Esophagus muscularis mucosa (tissue), 4 donors: ENCODE results near the gene ADRA2C. TPM values are rescaled to one million over a fixed set of nuclear protein-coding genes. Genes with fewer than 3 reads are reported as not detected.

Source experiments
- DNase-seq: peaks from one replicate; pipeline ENCODE4 v3.0.0-alpha.2; 2017; ENCODE audit errors: extremely low spot score
- H3K27ac ChIP-seq, 4 donors: fragments of 200-600 bp; sonication (generic); replicated peaks in 1 of 4; 1 replicate in 3 of 4; 2 replicates in 1 of 4; pipeline ENCODE4 v1.5.1; 2016 to 2019; ENCODE audit warnings: mild to moderate bottlenecking in 1 of 4
- H3K27me3 ChIP-seq, 4 donors: fragments of 200-600 bp; sonication (generic); one replicate each; pipeline versions ENCODE4 v1.5.1 to v1.6.0; 2016 to 2019
- H3K36me3 ChIP-seq, 4 donors: fragments of 200-600 bp; sonication (generic); one replicate each; pipeline ENCODE4 v1.5.1; 2016 to 2019
- H3K4me1 ChIP-seq, 4 donors: fragments of 200-600 bp; sonication (generic); one replicate each; pipeline ENCODE4 v1.5.1; 2016 to 2019
- H3K4me3 ChIP-seq, 4 donors: fragments of 200-600 bp; sonication (generic); 1 replicate in 2 of 4; 2 replicates in 2 of 4; pipeline ENCODE4 v1.5.1; 2016 to 2019; ENCODE audit warnings: mild to moderate bottlenecking in 4 of 4, moderate library complexity in 1 of 4
- H3K9me3 ChIP-seq, 4 donors: fragments of 200-600 bp; sonication (generic); 1 replicate in 3 of 4; 2 replicates in 1 of 4; pipeline ENCODE4 v1.5.1; 2016 to 2019
- CTCF ChIP-seq, 3 experiments: fragments of 200-600 bp in 2 of 3; fragments of 450-650 bp in 1 of 3; sonication (generic) in 2 of 3; IDR thresholded peaks; one replicate each; pipeline ENCODE4 v1.5.1; 2017 to 2019; ENCODE audit warnings: antibody characterized with exemption in 3 of 3, mild to moderate bottlenecking in 2 of 3, moderate library complexity in 1 of 3
- EP300 ChIP-seq: sonication (generic); formaldehyde crosslinking; IDR thresholded peaks from one replicate; pipeline ENCODE4 v1.6.1; 2017; ENCODE audit warnings: antibody characterized with exemption
- POLR2A ChIP-seq: fragments of 450-650 bp; IDR thresholded peaks from one replicate; pipeline ENCODE4 v1.6.1; 2017; ENCODE audit warnings: antibody characterized with exemption, moderate library complexity, mild to moderate bottlenecking, low read depth
- POLR2AphosphoS5 ChIP-seq, 2 donors: sonication (generic); formaldehyde crosslinking; IDR thresholded peaks; one replicate each; pipeline ENCODE4 v1.6.1; 2017; ENCODE audit warnings: antibody characterized with exemption in 2 of 2
- WGBS: methylation state at CpG from one replicate; pipeline ENCODE4 v1.1.5; 2018; 5-methylcytosine and 5-hydroxymethylcytosine counted together
- intact Hi-C: fragments of 100-400 bp; cut with DNase I; formaldehyde crosslinking; loops from one replicate; pipeline ENCODE4 v1.15.1; 2023
- total RNA-seq, 4 donors: library from RNA; depleted of rRNA; stranded (reverse); fragments of >200 nt; gene quantifications; one replicate each; pipeline versions ENCODE4 v1.1.0 to v1.2.1, GENCODE V29; 2016

The ADRA2C gene
- total RNA-seq, 4 donors from 2014 or later = 2.9 to 10.3 (median 8.4) TPM

- TF ChIP-seq EP300 = no peak
- no peak for TF ChIP-seq CTCF (IDR thresholded peaks at IDR 0.05)
- no peak for TF ChIP-seq POLR2AphosphoS5 (IDR thresholded peaks at IDR 0.05)
- no peak for TF ChIP-seq POLR2A
- no peak for DNase-seq
- intact Hi-C loops = no loop called here
- WGBS = 82% methylated on average over 7 of the region's 8 CpGs
- H3K36me3 ChIP-seq = no peaks in the 10 kb centered on the region
- no peak overlapping the region for H3K27ac ChIP-seq
- no peaks in the 10 kb centered on the region for H3K4me1 ChIP-seq
- H3K4me3 ChIP-seq = no peak overlapping the region
- peaks cover 0 to 72% (median 0%) of the 10 kb centered on the region in 4 donors for H3K27me3 ChIP-seq
- H3K9me3 ChIP-seq = peaks cover 0 to 11% (median 7%) of the 10 kb centered on the region in 4 donors
These were observed 35.3 kb downstream of the ADRA2C start for GRCh38 chr4:3801521-3801920.

GRCh38 chr4:3801931-3802550 lies 35.9 kb downstream of the ADRA2C start:
- Histone ChIP-seq H3K27ac (no peak overlapping the region), H3K4me3 (no peak overlapping the region), H3K36me3 (no peaks in the 10 kb centered on the region), H3K27me3 (peaks cover 0 to 77% (median 0%) of the 10 kb centered on the region in 4 donors), H3K9me3 (peaks cover 0 to 6% (median 2%) of the 10 kb centered on the region in 4 donors), H3K4me1 (no peaks in the 10 kb centered on the region)
- intact Hi-C loops = no loop called here
- DNase-seq = no peak
- 60% methylated on average over 11 of the region's 15 CpGs for WGBS
- TF ChIP-seq POLR2A (no peak), POLR2AphosphoS5 (IDR thresholded peaks at IDR 0.05) (no peak), CTCF (IDR thresholded peaks at IDR 0.05) (no peak), EP300 (no peak)

- H3K9me3 ChIP-seq = no peaks in the 10 kb centered on the region
- intact Hi-C loops = no loop called here
- no peak overlapping the region for H3K27ac ChIP-seq
- DNase-seq = no peak
- TF ChIP-seq POLR2A = no peak
- no peak for TF ChIP-seq POLR2AphosphoS5 (IDR thresholded peaks at IDR 0.05)
- TF ChIP-seq EP300 = no peak
- TF ChIP-seq CTCF (IDR thresholded peaks at IDR 0.05) = no peak
- H3K4me3 ChIP-seq = no peak overlapping the region
- peaks cover 0 to 79% (median 0%) of the 10 kb centered on the region in 4 donors for H3K27me3 ChIP-seq
- no peaks in the 10 kb centered on the region for H3K36me3 ChIP-seq
- WGBS = 50% methylated on average over 13 of the region's 13 CpGs
- no peaks in the 10 kb centered on the region for H3K4me1 ChIP-seq
These were observed 36.6 kb downstream of the ADRA2C start for GRCh38 chr4:3802571-3803474.

- no peak overlapping the region for H3K27ac ChIP-seq
- H3K27me3 ChIP-seq = peaks cover 0 to 79% (median 0%) of the 10 kb centered on the region in 4 donors
- no peaks in the 10 kb centered on the region for H3K9me3 ChIP-seq
- DNase-seq = no peak
- WGBS = 58% methylated on average over 15 of the region's 18 CpGs
- H3K4me1 ChIP-seq = no peaks in the 10 kb centered on the region
- H3K4me3 ChIP-seq = no peak overlapping the region
- no peaks in the 10 kb centered on the region for H3K36me3 ChIP-seq
- intact Hi-C loops = no loop called here
- TF ChIP-seq EP300 (no peak), POLR2AphosphoS5 (IDR thresholded peaks at IDR 0.05) (no peak), POLR2A (no peak), CTCF (IDR thresholded peaks at IDR 0.05) (no peak)
These were observed 37.3 kb downstream of the ADRA2C start for GRCh38 chr4:3803475-3803847.
